ENCODE results near the gene OGDH. TPM values are rescaled to one million over a fixed set of nuclear protein-coding genes. Genes with fewer than 3 reads are reported as not detected.
A peak's percentile ranks its signal among the peaks of the same experiment; 100 is the strongest.

Gene OGDH
- total and polyA plus RNA-seq, 4 experiments from 2014 or later = 42.2 to 126 (median 88.8) TPM

- Mint-ChIP-seq H3K36me3 (peaks cover 64 to 68% of the 10 kb centered on the region in 2 donors), H3K4me3 (no peak overlapping the region), H3K27me3 (no peaks in the 10 kb centered on the region), H3K27ac (peak overlapping the region; percentile 44 to 89 (median 68)), H3K4me1 (peaks cover 7 to 17% (median 16%) of the 10 kb centered on the region in 4 donors), H3K9me3 (peaks cover 3 to 11% (median 7%) of the 10 kb centered on the region in 8 donors)
- Histone ChIP-seq H3K27ac (ENCODE audit: low read depth, low read length) (no peak overlapping the region), H3K4me1 (ENCODE audit: insufficient read depth, low read length) (no peaks in the 10 kb centered on the region), H3K27me3 (ENCODE audit: insufficient read depth, low read length) (no peaks in the 10 kb centered on the region), H3K4me3 (ENCODE audit: low read length in 2 of 2) (no peak overlapping the region), H3K36me3 (ENCODE audit: insufficient read depth, low read length) (peaks cover 54% of the 10 kb centered on the region), H3K9me3 (ENCODE audit: control insufficient read depth in 1 of 2, low read length in 2 of 2) (no peaks in the 10 kb centered on the region)
- ChIA-PET POLR2A (ENCODE audit: partially characterized antibody) (interaction anchor here (1.1 kb wide), 1 partner anchor 27 kb away, joined by 3 read pairs; no protein-coding TSS in a partner anchor), CTCF (ENCODE audit: partially characterized antibody) (no interaction called here)
- no peak for DNase-seq
- intact Hi-C loops (cut with micrococcal nuclease) = no loop called here
These were observed 58.5 kb downstream of the OGDH start for GRCh38 chr7:44664780-44665461.

DNA sequence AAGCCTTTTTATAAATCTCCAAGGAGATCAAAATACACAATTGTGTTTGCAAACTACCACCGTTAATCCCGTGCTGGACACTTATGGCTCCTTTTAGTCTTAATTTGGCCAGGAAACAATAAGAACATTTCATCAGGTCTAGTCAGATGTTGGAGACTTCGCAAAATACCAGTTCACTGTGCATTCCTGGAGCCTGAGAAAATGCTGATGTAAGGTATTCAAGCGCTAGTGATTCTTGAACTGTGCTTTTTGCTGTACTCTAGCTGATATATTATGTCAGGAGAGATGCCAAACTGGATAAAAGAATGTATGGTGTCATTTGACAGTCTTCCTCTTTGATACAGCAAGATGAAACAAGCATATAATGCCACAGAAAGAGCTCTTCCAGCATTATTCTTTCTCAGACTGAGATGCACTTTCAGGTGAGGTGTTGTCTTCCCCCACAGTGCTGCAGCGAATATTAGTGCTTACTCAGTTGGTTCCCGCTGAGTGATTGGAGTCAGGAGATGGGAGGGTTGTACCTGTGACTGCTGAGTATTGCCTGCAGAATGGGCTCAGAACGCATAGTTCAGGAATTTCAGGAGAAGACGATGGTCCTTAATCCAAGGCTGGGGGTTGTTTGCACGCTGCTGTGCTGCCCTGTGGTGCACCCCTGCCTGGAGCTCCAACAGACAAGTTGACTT lies 59.2 kb downstream of the OGDH start:
- CTCF ChIA-PET (ENCODE audit: partially characterized antibody) = no interaction called here
- POLR2A ChIA-PET (ENCODE audit: partially characterized antibody) = interaction anchor here (1.1 to 1.4 kb wide), 2 partner anchors 28 to 34 kb away, joined by 3 to 4 read pairs; no protein-coding TSS in a partner anchor
- Mint-ChIP-seq H3K27me3 (no peaks in the 10 kb centered on the region), H3K9me3 (peaks cover 3 to 7% (median 5%) of the 10 kb centered on the region in 8 donors), H3K27ac (peak overlapping the region in 6 of 7 donors; percentile 44 to 88 (median 70)), H3K36me3 (peaks cover 60 to 64% of the 10 kb centered on the region in 2 donors), H3K4me1 (peaks cover 7 to 18% (median 13%) of the 10 kb centered on the region in 4 donors), H3K4me3 (no peak overlapping the region)
- DNase-seq = no peak
- Histone ChIP-seq H3K4me1 (ENCODE audit: insufficient read depth, low read length) (no peaks in the 10 kb centered on the region), H3K9me3 (ENCODE audit: control insufficient read depth in 1 of 2, low read length in 2 of 2) (no peaks in the 10 kb centered on the region), H3K27ac (ENCODE audit: low read depth, low read length) (no peak overlapping the region), H3K4me3 (ENCODE audit: low read length in 2 of 2) (no peak overlapping the region), H3K27me3 (ENCODE audit: insufficient read depth, low read length) (no peaks in the 10 kb centered on the region), H3K36me3 (ENCODE audit: insufficient read depth, low read length) (peaks cover 53% of the 10 kb centered on the region)
- intact Hi-C loops (cut with micrococcal nuclease) = no loop called here

GRCh38 chr7:44666566-44666965 lies 60.1 kb downstream of the OGDH start:
- H3K4me1 Mint-ChIP-seq = peaks cover 7 to 18% (median 13%) of the 10 kb centered on the region in 4 donors
- Histone ChIP-seq H3K36me3 (ENCODE audit: insufficient read depth, low read length) (peaks cover 50% of the 10 kb centered on the region), H3K4me1 (ENCODE audit: insufficient read depth, low read length) (no peaks in the 10 kb centered on the region), H3K9me3 (ENCODE audit: control insufficient read depth in 1 of 2, low read length in 2 of 2) (no peaks in the 10 kb centered on the region), H3K27ac (ENCODE audit: low read depth, low read length) (no peak overlapping the region), H3K4me3 (ENCODE audit: low read length in 2 of 2) (no peak overlapping the region), H3K27me3 (ENCODE audit: insufficient read depth, low read length) (no peaks in the 10 kb centered on the region)
- peaks cover 0 to 2% (median 0%) of the 10 kb centered on the region in 8 donors for H3K9me3 Mint-ChIP-seq
- H3K4me3 Mint-ChIP-seq = peak overlapping the region in 1 of 8 donors; percentile 57
- no peak for DNase-seq
- ChIA-PET CTCF (ENCODE audit: partially characterized antibody) (no interaction called here), POLR2A (ENCODE audit: partially characterized antibody) (interaction anchor here (1.4 kb wide), 1 partner anchor 35 kb away, joined by 4 read pairs; no protein-coding TSS in a partner anchor)
- H3K27me3 Mint-ChIP-seq = no peaks in the 10 kb centered on the region
- peaks cover 53 to 62% of the 10 kb centered on the region in 2 donors for H3K36me3 Mint-ChIP-seq
- H3K27ac Mint-ChIP-seq = peak overlapping the region; percentile 44 to 90 (median 65)
- intact Hi-C loops (cut with micrococcal nuclease) = no loop called here

DNA sequence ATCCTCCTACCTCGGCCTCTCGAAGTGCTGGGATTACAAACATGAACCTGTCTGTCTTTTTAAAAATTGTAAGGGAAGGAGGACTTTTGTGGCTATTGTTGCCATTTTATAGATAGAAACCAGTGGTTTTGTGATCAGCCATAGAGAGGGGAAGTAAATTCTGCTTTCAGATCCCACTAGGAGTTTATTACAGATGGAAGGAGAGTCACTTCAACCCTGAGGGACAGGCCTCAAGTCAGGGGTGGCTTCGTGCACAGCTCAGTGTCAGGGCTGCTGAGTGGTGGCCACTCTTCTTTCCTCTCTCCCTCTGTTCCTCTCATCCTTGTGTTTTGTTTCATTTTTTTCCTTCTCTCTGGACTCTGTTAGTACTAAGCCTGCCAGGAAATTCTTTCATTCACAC lies 60.8 kb downstream of the OGDH start:
- Histone ChIP-seq H3K9me3 (ENCODE audit: control insufficient read depth in 1 of 2, low read length in 2 of 2) (no peaks in the 10 kb centered on the region), H3K27me3 (ENCODE audit: insufficient read depth, low read length) (no peaks in the 10 kb centered on the region), H3K4me1 (ENCODE audit: insufficient read depth, low read length) (no peaks in the 10 kb centered on the region), H3K27ac (ENCODE audit: low read depth, low read length) (no peak overlapping the region), H3K4me3 (ENCODE audit: low read length in 2 of 2) (no peak overlapping the region), H3K36me3 (ENCODE audit: insufficient read depth, low read length) (peaks cover 50% of the 10 kb centered on the region)
- CTCF ChIA-PET (ENCODE audit: partially characterized antibody) = no interaction called here
- Mint-ChIP-seq H3K9me3 (no peaks in the 10 kb centered on the region), H3K4me3 (no peak overlapping the region), H3K36me3 (peaks cover 50 to 61% of the 10 kb centered on the region in 2 donors), H3K27me3 (no peaks in the 10 kb centered on the region), H3K27ac (peak overlapping the region in 6 of 7 donors; percentile 38 to 75 (median 70)), H3K4me1 (peaks cover 7 to 18% (median 12%) of the 10 kb centered on the region in 4 donors)
- POLR2A ChIA-PET (ENCODE audit: partially characterized antibody) = interaction anchor here (1.2 to 2.2 kb wide), 2 partner anchors 27 to 61 kb away, joined by 3 to 8 read pairs; partner anchors contain the start of gene OGDH
- DNase-seq = no peak
- intact Hi-C loops (cut with micrococcal nuclease) = no loop called here

- H3K27ac ChIP-seq (ENCODE audit: low read depth, low read length) = no peak overlapping the region
- ChIA-PET CTCF (ENCODE audit: partially characterized antibody) (interaction anchor here (1.1 kb wide), 1 partner anchor 106 kb away, joined by 3 read pairs; no protein-coding TSS in a partner anchor), POLR2A (ENCODE audit: partially characterized antibody) (no interaction called here)
- Mint-ChIP-seq H3K36me3 (peaks cover 45 to 61% of the 10 kb centered on the region in 2 donors), H3K27me3 (no peaks in the 10 kb centered on the region), H3K4me3 (no peak overlapping the region), H3K9me3 (no peaks in the 10 kb centered on the region), H3K27ac (peak overlapping the region in 6 of 7 donors; percentile 29 to 89 (median 63)), H3K4me1 (peaks cover 0 to 9% (median 4%) of the 10 kb centered on the region in 4 donors)
- H3K27me3 ChIP-seq (ENCODE audit: insufficient read depth, low read length) = no peaks in the 10 kb centered on the region
- H3K4me3 ChIP-seq (ENCODE audit: low read length in 2 of 2) = no peak overlapping the region
- DNase-seq = no peak
- H3K9me3 ChIP-seq (ENCODE audit: control insufficient read depth in 1 of 2, low read length in 2 of 2) = no peaks in the 10 kb centered on the region
- intact Hi-C loops (cut with micrococcal nuclease) = no loop called here
- peaks cover 64% of the 10 kb centered on the region for H3K36me3 ChIP-seq (ENCODE audit: insufficient read depth, low read length)
- no peaks in the 10 kb centered on the region for H3K4me1 ChIP-seq (ENCODE audit: insufficient read depth, low read length)
These were observed 64.6 kb downstream of the OGDH start for GRCh38 chr7:44671069-44671468.

- Histone ChIP-seq H3K4me3 (ENCODE audit: low read length in 2 of 2) (no peak overlapping the region), H3K27me3 (ENCODE audit: insufficient read depth, low read length) (no peaks in the 10 kb centered on the region), H3K36me3 (ENCODE audit: insufficient read depth, low read length) (peaks cover 45% of the 10 kb centered on the region), H3K27ac (ENCODE audit: low read depth, low read length) (no peak overlapping the region), H3K9me3 (ENCODE audit: control insufficient read depth in 1 of 2, low read length in 2 of 2) (no peaks in the 10 kb centered on the region), H3K4me1 (ENCODE audit: insufficient read depth, low read length) (no peaks in the 10 kb centered on the region)
- Mint-ChIP-seq H3K36me3 (peaks cover 38 to 57% of the 10 kb centered on the region in 2 donors), H3K27ac (peak overlapping the region in 5 of 7 donors; percentile 19 to 76 (median 52)), H3K4me3 (no peak overlapping the region), H3K9me3 (no peaks in the 10 kb centered on the region), H3K27me3 (no peaks in the 10 kb centered on the region), H3K4me1 (peaks cover 0 to 4% (median under 1%) of the 10 kb centered on the region in 4 donors)
- intact Hi-C loops (cut with micrococcal nuclease) = no loop called here
- CTCF ChIA-PET (ENCODE audit: partially characterized antibody) = no interaction called here
- POLR2A ChIA-PET (ENCODE audit: partially characterized antibody) = no interaction called here
- no peak for DNase-seq
These were observed 66.9 kb downstream of the OGDH start for GRCh38 chr7:44673324-44673723.

GRCh38 chr7:44673771-44674170 lies 67.3 kb downstream of the OGDH start:
- no peak overlapping the region for H3K27ac ChIP-seq (ENCODE audit: low read depth, low read length)
- H3K4me3 Mint-ChIP-seq = no peak overlapping the region
- H3K27me3 ChIP-seq (ENCODE audit: insufficient read depth, low read length) = no peaks in the 10 kb centered on the region
- H3K4me1 ChIP-seq (ENCODE audit: insufficient read depth, low read length) = no peaks in the 10 kb centered on the region
- intact Hi-C loops (cut with micrococcal nuclease) = no loop called here
- H3K4me3 ChIP-seq (ENCODE audit: low read length in 2 of 2) = no peak overlapping the region
- H3K4me1 Mint-ChIP-seq = peaks cover 0 to 4% (median 3%) of the 10 kb centered on the region in 4 donors
- H3K36me3 ChIP-seq (ENCODE audit: insufficient read depth, low read length) = peaks cover 45% of the 10 kb centered on the region
- POLR2A ChIA-PET (ENCODE audit: partially characterized antibody) = no interaction called here
- no peak for DNase-seq
- no peaks in the 10 kb centered on the region for H3K9me3 ChIP-seq (ENCODE audit: control insufficient read depth in 1 of 2, low read length in 2 of 2)
- CTCF ChIA-PET (ENCODE audit: partially characterized antibody) = no interaction called here
- H3K27ac Mint-ChIP-seq = peak overlapping the region in 5 of 7 donors; percentile 19 to 76 (median 52)
- peaks cover 41 to 59% of the 10 kb centered on the region in 2 donors for H3K36me3 Mint-ChIP-seq
- H3K9me3 Mint-ChIP-seq = no peaks in the 10 kb centered on the region
- no peaks in the 10 kb centered on the region for H3K27me3 Mint-ChIP-seq
